Skin epidermis (tissue), 12 donors: ENCODE results near the gene XKR7.
A peak's percentile ranks its signal among the peaks of the same experiment; 100 is the strongest.

Experiments
- H3K27ac ChIP-seq, 21 experiments: fragments of 200-600 bp; sonication (generic) in 11 of 21; one replicate each; pipeline ENCODE4 v1.5.0; 2020; ENCODE audit warnings: mild to moderate bottlenecking in 3 of 21, inconsistent platforms in 2 of 21, moderate library complexity in 2 of 21
- H3K4me3 ChIP-seq, 7 experiments: fragments of 200-600 bp; sonication (generic) in 2 of 7; one replicate each; pipeline ENCODE4 v1.5.0; 2020; ENCODE audit warnings: inconsistent platforms in 2 of 7, mild to moderate bottlenecking in 2 of 7, moderate library complexity in 1 of 7

Gene XKR7

DNA sequence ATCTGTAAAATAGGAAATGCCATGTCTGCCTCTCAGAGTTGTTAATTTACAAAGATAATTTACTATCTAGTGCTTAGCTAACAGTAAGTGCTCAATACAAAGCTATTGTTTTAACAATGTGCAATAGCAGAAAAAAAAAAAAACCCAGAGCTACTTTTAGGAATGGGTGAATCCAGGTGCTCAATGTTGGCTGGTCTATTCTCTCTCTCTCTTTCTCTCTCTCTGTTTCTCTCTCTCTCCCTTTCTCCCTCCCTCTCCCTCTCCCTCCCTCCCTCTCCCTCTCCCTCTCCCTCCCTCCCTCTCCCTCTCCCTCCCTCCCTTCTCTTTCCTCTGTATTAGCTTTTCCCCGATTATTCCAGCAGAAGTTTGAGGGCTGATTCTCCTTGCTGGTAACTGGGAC, 30.1 kb upstream of the XKR7 start:
- no peak overlapping the region for H3K4me3 ChIP-seq

DNA sequence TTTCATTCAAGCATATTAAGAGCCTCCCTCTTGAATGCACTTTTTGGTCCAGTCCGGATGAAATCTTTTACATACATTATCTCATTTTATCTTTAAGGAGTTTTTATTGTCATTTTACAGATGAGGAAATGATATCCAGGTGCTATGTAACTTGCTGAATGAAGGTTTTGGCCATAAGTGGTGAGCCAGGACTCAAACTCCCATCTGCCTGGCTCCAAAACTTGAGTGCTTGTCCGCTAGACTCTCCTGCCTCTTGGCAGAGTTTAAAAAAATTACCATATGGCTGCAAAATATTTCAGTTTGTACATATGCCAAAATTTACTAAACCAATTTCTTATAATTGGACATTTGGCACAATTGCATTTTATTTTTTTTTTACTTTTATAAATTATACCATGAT, 28.3 kb upstream of the XKR7 start:
- no peak overlapping the region for H3K27ac ChIP-seq
- no peak overlapping the region for H3K4me3 ChIP-seq

More for the DNA sequence above, 30.1 kb upstream of the XKR7 start:
- H3K27ac ChIP-seq, result no peak overlapping the region

DNA sequence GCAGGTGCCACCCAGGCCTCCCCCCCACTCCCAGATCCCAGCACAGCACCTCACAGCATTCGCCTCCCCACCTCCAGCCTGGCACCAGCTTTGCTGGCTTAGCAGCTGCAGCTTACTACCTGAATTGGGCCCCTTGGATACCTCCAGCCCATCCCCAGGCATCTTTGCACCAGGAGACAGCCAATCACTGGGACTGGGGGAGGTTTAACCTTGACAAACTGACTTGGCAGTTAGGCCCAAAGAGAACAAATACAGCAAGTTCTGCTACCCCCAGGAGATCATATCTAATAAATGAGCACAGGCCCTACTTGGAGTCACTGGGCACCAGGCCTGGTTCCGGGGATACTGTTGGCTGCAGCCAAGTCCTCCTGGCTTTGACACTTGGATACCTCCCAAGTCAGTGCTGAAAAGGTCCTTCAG, 24.9 kb upstream of the XKR7 start:
- Histone ChIP-seq H3K4me3 (no peak overlapping the region), H3K27ac (no peak overlapping the region)

DNA sequence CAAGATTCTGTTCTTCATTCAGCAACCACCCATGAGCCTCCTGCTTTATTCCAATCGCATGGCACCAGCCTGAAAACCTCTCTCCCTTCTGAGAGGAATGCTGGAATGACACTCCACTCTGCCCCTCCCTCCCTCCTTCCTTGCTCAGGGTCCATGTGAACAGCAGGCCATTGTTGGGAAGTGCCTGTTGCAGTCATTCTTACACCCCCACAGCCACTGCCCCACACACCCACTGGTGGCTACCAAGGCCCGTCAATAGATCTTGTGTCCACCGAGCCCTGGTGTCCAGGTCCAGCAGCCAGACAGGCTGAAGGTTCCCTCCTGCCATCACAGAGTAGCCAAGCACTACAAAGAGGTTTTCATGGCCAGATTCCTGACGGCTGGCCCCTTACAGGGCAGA, 22.6 kb upstream of the XKR7 start:
- H3K4me3 ChIP-seq, result no peak overlapping the region
- H3K27ac ChIP-seq, result no peak overlapping the region

DNA sequence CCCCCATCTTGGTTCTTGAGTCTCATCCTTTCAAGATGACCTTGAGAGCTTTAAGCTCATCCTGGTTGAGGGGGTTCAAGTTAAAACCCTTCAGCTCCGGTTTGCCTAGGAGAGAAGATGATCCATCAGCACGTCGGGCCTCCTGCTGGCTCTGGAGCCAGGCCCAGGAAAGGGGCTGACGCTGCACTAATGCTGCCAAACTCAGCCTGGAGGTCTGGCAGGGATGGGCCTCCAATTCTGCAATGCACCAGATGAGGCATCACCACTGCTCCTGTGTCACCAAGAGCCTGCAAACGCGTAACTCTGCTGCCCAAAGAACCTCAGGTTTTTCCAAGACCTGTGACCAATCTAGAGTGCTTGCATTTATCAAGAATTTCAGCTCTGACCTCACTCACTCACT, 22.2 kb upstream of the XKR7 start:
- no peak overlapping the region for H3K4me3 ChIP-seq
- H3K27ac ChIP-seq, result peak overlapping the region in 1 of 21 experiments; percentile 7

DNA sequence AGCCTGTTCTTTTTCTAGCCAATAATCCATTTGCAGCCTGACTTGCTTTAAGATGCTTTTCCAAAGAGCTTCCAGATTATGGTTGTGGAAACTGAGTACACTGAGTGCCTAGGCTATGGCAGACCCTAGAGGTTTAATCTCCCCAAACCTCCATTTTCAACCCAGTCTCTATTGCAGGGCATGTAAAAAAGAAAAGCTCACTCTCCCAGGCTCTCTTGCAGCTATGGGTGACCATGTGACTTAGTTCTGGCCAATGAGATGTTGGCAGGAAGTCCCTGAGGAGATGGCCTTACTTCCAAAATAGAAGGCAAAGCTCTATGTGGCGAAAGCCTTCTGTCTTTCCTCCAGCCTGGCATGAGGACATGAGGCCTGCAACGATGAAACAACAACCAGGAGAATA, 19.9 kb upstream of the XKR7 start:
- no peak overlapping the region for H3K4me3 ChIP-seq
- H3K27ac ChIP-seq, result no peak overlapping the region

DNA sequence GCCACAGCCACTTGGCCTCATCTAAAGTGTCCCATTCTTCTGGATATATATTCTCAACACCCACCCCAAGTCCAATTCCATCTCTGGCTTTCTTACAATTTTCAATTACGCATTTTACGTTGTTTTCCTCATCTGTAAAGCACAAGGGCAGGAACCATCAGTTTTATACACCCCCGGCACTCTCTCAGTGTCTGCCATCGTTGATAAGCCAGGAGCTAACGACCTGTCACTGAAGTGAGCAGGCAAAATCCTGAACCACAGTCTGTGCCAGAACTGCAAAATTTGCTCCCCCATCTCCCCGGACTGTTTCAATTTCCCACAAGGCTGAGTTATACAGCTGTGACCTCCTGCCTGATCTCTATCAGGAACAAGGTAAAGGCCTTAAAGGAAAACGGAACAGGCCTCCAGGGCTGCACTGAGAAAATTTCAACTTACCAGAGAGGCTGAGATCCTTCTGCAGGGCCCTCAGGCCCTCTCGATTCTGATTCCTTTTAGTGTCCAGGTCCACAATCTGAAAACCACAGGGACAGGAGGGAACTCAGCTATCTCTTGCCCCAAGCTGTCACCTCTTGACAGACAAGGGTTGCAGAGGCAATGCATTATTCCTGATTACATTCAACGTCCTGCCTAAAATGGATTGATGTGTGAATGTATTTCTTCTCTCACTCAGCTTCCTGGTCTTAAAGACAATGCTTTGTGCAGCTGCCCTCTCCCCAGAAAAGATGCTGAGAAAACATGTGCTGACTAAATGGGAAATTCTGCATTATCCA, 17.9 kb upstream of the XKR7 start:
- peak overlapping the region in 1 of 21 experiments; percentile 13 for H3K27ac ChIP-seq
- no peak overlapping the region for H3K4me3 ChIP-seq

DNA sequence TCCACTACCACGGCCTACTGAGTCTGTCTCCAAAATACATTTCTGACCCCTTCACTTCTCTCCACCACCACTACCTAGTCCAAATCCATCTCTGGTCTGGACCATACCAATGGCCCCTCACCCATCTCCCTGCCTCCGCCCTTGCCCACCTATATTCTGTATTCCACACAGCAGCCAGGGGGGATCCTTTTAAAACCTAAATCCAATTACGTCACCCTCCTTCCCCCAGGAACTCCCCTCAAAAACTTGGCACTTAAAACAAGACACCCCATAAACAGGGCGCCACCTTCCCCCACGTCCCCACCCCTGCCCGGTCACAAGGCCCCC, 16.8 kb upstream of the XKR7 start:
- peak overlapping the region; percentile 63 to 99 (median 93) for H3K4me3 ChIP-seq
- H3K27ac ChIP-seq, result peak overlapping the region in 20 of 21 experiments; percentile 73 to 94 (median 88)

DNA sequence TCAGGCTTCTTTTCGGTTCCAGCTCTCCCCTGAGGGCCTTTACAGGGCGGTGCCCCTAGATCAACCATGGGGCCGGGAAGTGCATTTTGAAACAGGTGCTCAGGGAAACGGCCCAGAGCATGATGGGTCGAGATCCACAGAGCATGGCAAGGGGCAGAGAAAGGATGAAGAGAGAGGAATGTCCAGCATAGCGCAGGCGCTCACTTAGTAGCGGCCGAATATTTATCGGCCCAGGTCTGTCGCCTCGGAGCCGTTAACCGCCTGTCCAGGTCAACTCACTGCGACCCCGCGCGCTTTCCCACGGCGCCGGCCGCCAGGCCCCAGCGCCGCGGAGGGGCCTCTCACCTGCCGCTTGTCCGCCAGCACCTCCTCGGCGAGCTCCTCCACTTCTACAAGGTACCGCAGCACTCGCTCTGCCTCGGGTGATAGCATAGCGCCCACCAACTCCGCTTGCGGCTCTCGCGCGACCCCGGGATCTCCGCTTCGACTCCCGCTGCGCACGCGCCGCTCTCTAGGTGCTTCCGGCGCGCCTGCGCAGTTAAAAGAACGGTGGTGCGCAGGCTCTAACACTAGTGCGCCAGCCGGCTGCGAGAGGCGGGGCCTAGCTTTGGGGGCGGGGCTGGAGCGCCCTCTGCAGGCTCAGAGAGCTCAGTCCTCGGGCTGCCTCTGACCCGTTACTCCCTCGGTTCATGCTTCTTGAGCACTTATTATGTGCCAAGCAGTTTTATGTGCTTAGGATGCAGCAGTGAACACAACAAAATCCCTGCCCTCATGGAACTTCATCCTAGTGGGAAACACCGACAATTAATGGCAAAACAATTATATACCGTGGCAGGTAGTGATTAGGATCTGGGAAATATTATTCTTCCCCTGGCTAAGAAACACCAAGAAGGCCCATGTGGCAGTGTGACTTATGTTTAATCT, 16.2 kb upstream of the XKR7 start, which contains the start of gene PDRG1:
Gene PDRG1 (minus strand): TSS at position 517 of the 924 bp plus-strand sequence. CDS start 85 bp downstream, at position 432.
- H3K27ac ChIP-seq, result peak within 1 kb of the TSS in 20 of 21 experiments; percentile 73 to 94 (median 88)

DNA sequence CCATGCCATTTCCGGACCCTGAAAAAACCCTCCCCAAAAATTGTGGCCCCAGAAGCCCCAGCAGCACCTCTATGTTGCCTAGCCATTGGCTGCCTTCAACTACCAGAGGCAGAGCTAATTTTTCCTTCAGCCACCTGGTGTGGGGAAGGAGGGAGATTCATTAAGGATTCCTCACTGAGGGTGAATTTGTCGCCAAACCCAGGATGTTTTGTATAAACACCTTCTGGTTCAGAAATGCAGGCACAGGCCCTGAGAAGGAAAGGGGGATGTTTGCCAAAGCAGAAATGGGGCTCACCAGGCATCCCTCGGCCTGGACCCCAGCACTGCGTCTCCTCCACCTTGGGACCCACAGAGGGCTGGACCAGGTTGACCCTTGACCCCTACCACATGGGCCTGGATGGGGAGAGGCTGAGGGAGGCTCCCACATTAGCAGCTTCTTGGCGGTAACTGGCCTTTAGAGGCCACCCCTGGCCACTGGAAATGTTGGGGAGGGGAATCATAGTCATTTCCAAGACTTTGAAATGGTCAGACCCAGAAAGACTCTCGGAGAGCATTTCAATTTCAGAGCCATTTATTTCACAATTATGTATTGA, 14.3 kb upstream of the XKR7 start:
- no peak overlapping the region for H3K27ac ChIP-seq
- H3K4me3 ChIP-seq, result no peak overlapping the region

More for the DNA sequence above, 16.2 kb upstream of the XKR7 start, which contains the start of gene PDRG1:
- H3K4me3 ChIP-seq, result peak within 1 kb of the TSS; percentile 63 to 99 (median 93)

DNA sequence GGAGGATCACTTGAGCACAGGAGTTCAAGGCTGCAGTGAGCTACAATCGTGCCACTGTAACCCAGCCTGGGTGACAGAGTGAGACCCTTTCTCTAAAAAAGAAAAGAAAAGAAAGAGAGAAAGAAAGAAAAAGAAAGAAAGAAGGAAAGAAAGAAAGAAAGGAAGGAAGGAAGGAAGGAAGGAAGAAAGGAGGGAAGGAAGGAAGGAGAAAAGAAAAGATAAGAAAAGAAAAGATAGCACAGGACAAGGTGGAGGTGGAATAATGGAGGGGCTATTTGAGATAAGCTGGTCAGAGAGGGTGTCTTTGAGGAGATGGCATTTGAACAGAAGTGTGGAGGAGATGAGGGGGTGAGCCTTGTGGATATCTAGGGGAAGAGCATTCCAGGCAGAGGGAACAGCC, 13.5 kb upstream of the XKR7 start:
- no peak overlapping the region for H3K4me3 ChIP-seq
- H3K27ac ChIP-seq, result no peak overlapping the region

DNA sequence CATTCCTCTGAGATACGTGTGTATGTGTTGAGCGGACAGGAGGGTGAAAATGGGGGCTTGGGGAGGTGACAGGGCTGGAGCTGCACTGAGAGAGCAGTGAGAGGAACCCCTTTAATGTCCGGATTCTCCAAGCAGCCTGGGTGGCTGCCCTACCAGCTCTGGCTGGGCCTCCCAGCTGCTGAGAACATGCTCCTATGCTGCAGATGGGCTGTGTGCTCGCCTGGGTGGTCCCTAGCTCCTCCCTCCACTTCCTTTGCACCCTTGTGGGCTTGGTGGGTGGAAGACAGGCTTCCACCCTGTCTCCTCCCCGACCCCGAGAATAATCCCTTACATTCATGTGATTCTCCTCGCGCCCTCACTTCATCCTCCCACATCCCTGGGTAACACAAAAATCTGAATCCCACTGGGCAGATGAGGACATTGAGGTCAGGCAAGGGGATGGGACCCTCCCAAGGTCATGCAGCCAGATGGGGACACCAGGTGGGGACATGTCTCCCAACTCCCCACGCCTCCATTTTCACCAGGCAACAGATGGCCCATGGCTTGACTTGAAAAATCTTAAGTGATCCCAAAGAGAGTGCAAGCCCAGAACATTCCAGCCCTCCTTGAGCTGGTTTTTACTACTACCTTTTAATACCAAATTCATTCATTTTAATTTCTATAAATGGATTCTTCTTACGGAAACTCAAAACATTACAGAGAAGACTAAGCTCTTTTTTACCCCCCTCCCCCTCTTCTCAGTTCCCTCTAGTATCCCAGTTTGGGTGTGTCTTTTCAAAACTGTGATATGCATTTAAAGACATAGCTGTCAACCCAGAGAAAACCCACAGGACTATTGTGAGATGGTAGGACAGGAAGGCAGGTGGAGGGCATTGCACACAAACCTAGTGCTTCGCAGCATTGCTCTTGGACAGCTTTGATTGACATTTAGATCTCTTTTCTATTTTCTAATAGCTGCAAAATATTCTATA, 11.1 kb upstream of the XKR7 start:
- H3K4me3 ChIP-seq, result no peak overlapping the region
- no peak overlapping the region for H3K27ac ChIP-seq

DNA sequence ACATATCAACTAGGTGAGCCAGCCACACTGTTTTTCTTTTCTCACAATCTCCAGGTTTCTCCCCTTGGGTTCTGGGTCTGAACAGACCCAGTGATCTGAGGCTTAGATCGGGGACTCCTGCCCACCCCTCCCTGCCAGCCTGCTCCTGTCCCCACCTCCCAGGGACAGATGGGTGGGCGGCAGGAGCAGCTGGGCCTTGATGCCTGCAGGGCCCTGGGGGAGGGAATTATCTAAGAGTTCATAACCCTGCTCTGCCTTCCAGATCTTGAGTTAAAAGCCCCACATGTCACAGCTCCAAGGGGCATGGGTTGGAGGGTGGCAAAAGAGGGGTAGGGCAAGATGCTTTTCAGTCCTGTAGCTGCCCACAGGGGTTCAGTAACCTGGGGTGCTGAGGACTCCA, 5.2 kb upstream of the XKR7 start:
- H3K27ac ChIP-seq, result no peak overlapping the region
- no peak overlapping the region for H3K4me3 ChIP-seq

DNA sequence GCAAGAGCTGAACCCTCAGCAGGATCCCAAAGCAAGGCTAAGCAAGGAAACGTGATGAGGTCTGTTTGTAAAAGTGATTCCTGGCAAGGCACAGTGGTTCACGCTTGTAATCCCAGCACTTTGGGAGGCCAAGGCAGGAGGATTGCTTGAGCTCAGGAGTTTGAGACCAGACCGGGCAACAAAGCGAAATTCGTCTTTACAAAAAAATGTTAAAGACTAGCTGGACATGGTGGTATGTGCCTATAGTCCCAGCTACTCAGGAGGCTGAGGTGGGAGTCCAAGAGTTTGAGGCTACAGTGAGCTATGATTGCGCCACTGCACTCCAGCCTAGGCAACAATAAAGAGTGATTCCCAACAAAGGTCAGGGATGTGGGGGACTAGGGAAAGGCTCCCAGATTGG, 4.1 kb upstream of the XKR7 start:
- H3K27ac ChIP-seq, result no peak overlapping the region

DNA sequence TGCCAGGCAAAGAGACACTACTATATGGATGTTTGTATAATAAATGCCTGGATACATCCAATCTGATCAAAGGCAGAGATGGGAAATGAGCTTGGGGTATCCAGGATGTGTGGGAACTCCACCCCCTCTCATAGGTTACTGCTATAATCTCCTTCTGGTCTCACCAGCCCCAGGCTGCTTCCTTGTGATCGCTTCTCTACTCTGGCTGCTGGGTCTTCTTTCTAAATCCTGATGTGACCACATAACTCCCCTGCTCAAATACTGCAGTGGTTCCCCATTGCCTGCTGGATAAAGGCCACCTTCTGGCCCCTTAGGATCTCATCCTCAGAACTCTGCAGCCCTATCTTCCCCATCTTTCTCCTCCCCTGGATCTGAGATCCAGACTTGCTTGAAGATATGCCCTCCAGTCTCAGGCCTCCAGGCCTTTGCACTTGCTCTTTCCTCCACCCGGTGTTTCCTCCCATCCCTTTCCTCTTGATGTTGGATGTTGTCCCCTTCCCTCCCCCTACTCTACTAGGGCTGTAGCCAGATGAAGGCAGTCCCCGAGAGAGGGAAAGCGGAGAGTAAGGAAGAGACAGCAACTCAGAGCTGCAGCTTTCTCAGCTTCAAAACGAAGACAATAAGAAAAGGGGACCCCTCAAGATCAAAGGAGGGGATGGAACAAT, 828 bp upstream of the XKR7 start:
- Histone ChIP-seq H3K27ac (no peak overlapping the region), H3K4me3 (no peak overlapping the region)

More for the DNA sequence above, 4.1 kb upstream of the XKR7 start:
- H3K4me3 ChIP-seq, result no peak overlapping the region

DNA sequence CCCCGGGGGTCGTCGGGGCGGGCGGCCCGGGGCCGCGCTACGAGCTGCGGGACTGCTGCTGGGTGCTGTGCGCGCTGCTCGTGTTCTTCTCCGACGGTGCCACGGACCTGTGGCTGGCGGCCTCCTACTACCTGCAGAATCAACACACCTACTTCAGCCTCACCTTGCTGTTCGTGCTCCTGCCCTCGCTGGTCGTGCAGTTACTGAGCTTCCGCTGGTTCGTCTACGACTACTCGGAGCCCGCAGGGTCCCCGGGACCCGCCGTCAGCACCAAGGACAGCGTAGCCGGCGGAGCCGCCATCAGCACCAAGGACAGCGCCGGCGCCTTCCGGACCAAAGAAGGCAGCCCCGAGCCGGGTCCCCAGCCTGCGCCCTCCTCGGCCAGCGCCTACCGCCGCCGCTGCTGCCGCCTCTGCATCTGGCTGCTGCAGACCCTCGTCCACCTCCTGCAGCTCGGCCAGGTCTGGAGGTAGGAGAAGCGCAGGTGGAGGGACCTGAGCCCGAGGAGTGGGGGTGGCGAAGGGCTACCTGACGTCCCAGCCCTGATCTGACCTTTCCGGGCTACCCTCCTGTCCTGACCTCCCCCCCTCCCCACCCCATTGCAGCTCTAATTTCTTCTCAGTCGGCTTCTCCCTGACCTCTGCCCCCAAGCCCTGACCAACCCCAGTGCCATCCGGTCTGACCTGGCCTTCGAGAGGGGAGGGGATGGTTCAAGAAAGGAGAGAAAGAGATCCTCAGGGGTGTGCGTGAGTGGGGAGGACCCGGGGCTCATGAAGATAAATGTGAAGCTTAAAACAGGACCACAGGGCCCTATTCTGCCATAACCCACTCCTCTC, 558 bp downstream of the XKR7 start:
- Histone ChIP-seq H3K27ac (no peak overlapping the region), H3K4me3 (peak overlapping the region in 2 of 7 experiments; percentile 5 to 24)

DNA sequence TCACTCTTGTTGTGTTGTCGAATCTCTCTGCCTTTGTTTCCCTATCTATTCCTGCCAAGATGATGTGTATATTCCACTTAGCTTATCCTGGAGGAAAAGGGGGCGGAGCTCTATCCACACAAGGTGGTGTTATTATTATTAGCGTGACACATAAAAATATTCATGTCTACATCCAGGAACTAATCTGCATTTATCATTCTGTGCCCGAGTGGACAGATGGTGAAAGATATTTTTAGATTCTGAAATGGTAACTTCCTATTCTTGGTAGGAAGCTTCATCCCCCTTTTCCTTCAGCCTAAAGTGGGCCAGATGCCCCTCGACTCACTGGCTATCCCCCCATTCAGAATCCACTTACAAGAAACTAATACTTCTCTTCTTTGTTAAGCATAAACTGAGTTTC, 2.0 kb downstream of the XKR7 start:
- H3K4me3 ChIP-seq, result no peak overlapping the region
- no peak overlapping the region for H3K27ac ChIP-seq

DNA sequence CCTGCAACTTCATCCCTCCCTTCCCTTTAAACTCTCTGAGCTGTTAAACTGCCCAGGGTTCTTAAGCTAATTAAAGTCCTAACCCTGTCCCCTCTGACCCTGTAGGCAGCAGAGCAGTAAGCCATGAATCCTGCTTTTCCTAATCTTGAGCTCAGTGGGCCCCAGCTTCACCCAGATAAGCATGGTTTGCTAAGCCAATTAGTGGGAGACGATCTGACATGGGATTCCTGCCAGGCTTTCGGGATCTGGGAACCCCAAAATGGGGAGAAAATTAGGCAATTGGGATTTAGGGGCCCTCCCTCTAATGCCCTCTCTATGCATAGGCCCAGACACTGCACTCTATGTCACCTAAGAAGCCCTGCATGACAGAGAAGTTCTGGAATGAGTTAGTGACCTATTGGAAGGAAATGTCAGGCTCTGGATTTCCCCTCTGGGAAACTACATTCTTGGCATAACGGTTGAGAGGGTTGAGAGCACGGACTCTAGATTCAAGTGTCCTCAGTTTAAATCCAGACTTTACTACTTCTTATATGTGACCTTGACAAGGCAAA, 4.6 kb downstream of the XKR7 start:
- Histone ChIP-seq H3K4me3 (no peak overlapping the region), H3K27ac (no peak overlapping the region)
